DOHH2 (cell line): ENCODE results near the gene TMEM107.

ENCODE experiments used
- EZH2phosphoT487 ChIP-seq: fragments of 200-600 bp; sonication (generic); IDR thresholded peaks from 2 replicates; pipeline ENCODE4 v1.6.1; 2017; ENCODE audit warnings: borderline replicate concordance, mild to moderate bottlenecking, antibody characterized with exemption, low read length, moderate library complexity, mixed read lengths
- TF ChIP-seq, protein P1 (sequence below): fragments of 200-600 bp; sonication (generic); IDR thresholded peaks from one replicate; pipeline ENCODE4 v1.5.1; 2014; ENCODE audit warnings: antibody characterized with exemption, mild to moderate bottlenecking, low read depth, low read length; ENCODE audit not compliant: poor library complexity, severe bottlenecking

DNA sequence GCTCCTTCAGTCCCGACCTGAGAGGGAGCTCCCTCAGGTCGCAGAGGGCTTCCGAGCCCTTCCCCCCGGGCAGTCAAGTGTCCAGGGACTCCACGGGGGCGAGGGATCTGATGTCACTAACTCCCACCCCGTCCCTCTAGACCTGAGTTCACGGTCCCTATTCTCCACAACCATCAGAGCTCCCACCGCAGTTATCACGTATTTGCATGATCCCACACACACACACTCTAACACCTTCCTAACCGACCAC lies 20.3 kb downstream of the TMEM107 start:
- TF ChIP-seq EZH2phosphoT487: no peak
- TF ChIP-seq, protein P1, sequence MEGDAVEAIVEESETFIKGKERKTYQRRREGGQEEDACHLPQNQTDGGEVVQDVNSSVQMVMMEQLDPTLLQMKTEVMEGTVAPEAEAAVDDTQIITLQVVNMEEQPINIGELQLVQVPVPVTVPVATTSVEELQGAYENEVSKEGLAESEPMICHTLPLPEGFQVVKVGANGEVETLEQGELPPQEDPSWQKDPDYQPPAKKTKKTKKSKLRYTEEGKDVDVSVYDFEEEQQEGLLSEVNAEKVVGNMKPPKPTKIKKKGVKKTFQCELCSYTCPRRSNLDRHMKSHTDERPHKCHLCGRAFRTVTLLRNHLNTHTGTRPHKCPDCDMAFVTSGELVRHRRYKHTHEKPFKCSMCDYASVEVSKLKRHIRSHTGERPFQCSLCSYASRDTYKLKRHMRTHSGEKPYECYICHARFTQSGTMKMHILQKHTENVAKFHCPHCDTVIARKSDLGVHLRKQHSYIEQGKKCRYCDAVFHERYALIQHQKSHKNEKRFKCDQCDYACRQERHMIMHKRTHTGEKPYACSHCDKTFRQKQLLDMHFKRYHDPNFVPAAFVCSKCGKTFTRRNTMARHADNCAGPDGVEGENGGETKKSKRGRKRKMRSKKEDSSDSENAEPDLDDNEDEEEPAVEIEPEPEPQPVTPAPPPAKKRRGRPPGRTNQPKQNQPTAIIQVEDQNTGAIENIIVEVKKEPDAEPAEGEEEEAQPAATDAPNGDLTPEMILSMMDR: no peak
